Measurements from ENCODE around the gene TIGIT. TPM values are rescaled to one million over a fixed set of nuclear protein-coding genes. Genes with fewer than 3 reads are reported as not detected.

The TIGIT gene
- total RNA-seq, 1 donor from 2014 or later, result not detected

- no peak for DNase-seq (ENCODE audit: low read depth in 2 of 2)
These were observed 57.4 kb downstream of the TIGIT start for GRCh38 chr3:114351123-114351821.

- no peak for DNase-seq (ENCODE audit: low read depth in 2 of 2)
These were observed 58.0 kb downstream of the TIGIT start for GRCh38 chr3:114351822-114352145.

- no peak for DNase-seq (ENCODE audit: low read depth in 2 of 2)
These were observed 61.8 kb downstream of the TIGIT start for GRCh38 chr3:114355653-114356052.

- no peak for DNase-seq (ENCODE audit: low read depth in 2 of 2)
These were observed 62.2 kb downstream of the TIGIT start for GRCh38 chr3:114356066-114356465.

GRCh38 chr3:114356525-114356924 is 62.7 kb downstream of the TIGIT start:
- DNase-seq (ENCODE audit: low read depth in 2 of 2), result no peak

Other genes starting within 250 kb of the TIGIT start
- 0.44 and 0.79 TPM in 2 replicates for gene CCDC191, start 237.5 kb upstream of the TIGIT start, total RNA-seq
- 26.2 and 28.8 TPM in 2 replicates for gene QTRT2, start 237.3 kb upstream of the TIGIT start, total RNA-seq
- gene DRD3, start 115.0 kb upstream of the TIGIT start, total RNA-seq, result not detected in 2 replicates
- not detected in 2 replicates for gene ZNF80, start 56.5 kb upstream of the TIGIT start, total RNA-seq

Data from lung microvascular endothelial cell (primary cell).